Stimulated activated naive CD8-positive, alpha-beta T cell treated with anti-CD3 and anti-CD28 coated beads, Interleukin-15, Interleukin-2, amounts not matched to agents 100 ng/mL and 50 ng/mL, for 24 hours (primary cell): ENCODE measurements around the gene HSFX3.
"Not testable (repeated sequence)": the region's sequence is repeated elsewhere in the genome, so short reads cannot be mapped to it uniquely, and the experiment has no call there.

Experiments
- H3K27ac Mint-ChIP-seq: one replicate; pipeline ENCODE4 v1.8.0; 2021; ENCODE audit warnings: mild to moderate bottlenecking, mixed read lengths
- H3K27me3 Mint-ChIP-seq: one replicate; pipeline ENCODE4 v1.8.0; 2021; ENCODE audit warnings: mixed read lengths
- H3K36me3 Mint-ChIP-seq: one replicate; pipeline ENCODE4 v1.8.0; 2021; ENCODE audit warnings: low read depth, mixed read lengths
- H3K4me1 Mint-ChIP-seq: one replicate; pipeline ENCODE4 v1.8.0; 2021; ENCODE audit warnings: low read depth, mixed read lengths
- H3K4me3 Mint-ChIP-seq: one replicate; pipeline ENCODE4 v1.8.0; 2021; ENCODE audit warnings: mild to moderate bottlenecking, mixed read lengths
- H3K9me3 Mint-ChIP-seq: one replicate; pipeline ENCODE4 v1.8.0; 2021; ENCODE audit warnings: mixed read lengths

The HSFX3 gene

GRCh38 chrX:149533999-149534398 lies 15.7 kb downstream of the HSFX3 start:
- H3K4me1 Mint-ChIP-seq: peaks cover 26% of the 10 kb centered on the region
- not testable (repeated sequence) for H3K27ac Mint-ChIP-seq, H3K9me3 Mint-ChIP-seq, H3K4me3 Mint-ChIP-seq, H3K27me3 Mint-ChIP-seq, H3K36me3 Mint-ChIP-seq

GRCh38 chrX:149532868-149533267 lies 16.9 kb downstream of the HSFX3 start:
- not testable (repeated sequence) for H3K36me3 Mint-ChIP-seq, H3K27me3 Mint-ChIP-seq, H3K9me3 Mint-ChIP-seq, H3K4me3 Mint-ChIP-seq
- Mint-ChIP-seq H3K4me1 (peaks cover 24% of the 10 kb centered on the region), H3K27ac (peak overlapping the region; percentile 93)

DNA sequence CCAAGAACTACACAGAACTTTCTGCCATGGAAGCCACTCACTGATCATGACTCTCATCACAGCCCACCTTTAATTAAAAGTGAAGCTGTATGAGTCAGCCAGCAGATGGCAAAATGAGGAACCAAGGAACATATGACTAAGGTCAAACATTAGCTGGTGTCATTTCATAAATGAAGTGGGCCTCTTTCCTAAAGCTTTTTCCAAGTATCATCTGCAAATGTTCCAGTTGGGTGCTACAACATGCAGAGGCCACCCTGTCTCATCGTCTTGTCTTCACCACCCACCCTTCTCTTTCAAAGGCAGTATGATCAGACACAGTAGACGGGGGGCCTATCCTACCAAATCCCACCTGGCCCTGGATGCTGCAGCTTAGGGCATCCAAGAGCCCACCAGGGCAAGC lies 18.1 kb downstream of the HSFX3 start:
- Mint-ChIP-seq H3K9me3 (no peaks in the 10 kb centered on the region), H3K4me3 (no peak overlapping the region), H3K27ac (peak overlapping the region; percentile 93), H3K36me3 (peaks cover 8% of the 10 kb centered on the region), H3K27me3 (no peaks in the 10 kb centered on the region), H3K4me1 (peaks cover 30% of the 10 kb centered on the region)

DNA sequence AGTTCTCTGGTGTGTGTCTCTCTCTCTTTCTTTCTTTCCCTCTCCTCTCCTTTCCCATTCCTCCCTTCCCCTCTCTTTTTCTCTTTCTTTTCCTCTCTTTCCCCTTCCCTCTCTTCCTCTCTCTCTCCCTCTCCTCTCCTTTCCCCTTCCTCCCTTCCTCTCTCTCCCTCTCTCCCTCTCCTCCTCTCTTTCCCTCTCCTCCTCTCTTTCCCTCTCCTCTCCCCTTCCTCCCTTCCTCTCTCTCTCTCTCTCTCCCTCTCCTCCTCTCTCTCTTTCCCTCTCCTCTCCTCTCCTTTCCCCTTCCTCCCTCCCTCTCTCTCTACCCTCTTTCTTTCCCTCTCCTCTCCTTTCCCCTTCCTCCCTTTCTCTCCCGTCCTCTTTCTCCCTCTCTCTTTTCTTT lies 21.3 kb downstream of the HSFX3 start:
- H3K36me3 Mint-ChIP-seq: peaks cover 8% of the 10 kb centered on the region
- peaks cover 37% of the 10 kb centered on the region for H3K4me1 Mint-ChIP-seq
- no peaks in the 10 kb centered on the region for H3K27me3 Mint-ChIP-seq
- no peak overlapping the region for H3K27ac Mint-ChIP-seq
- no peak overlapping the region for H3K4me3 Mint-ChIP-seq
- H3K9me3 Mint-ChIP-seq: no peaks in the 10 kb centered on the region

GRCh38 chrX:149527705-149528104 lies 22.0 kb downstream of the HSFX3 start:
- Mint-ChIP-seq H3K4me3 (no peak overlapping the region), H3K27ac (peak overlapping the region; percentile 68), H3K27me3 (no peaks in the 10 kb centered on the region), H3K4me1 (peaks cover 37% of the 10 kb centered on the region), H3K36me3 (peaks cover 8% of the 10 kb centered on the region), H3K9me3 (no peaks in the 10 kb centered on the region)

DNA sequence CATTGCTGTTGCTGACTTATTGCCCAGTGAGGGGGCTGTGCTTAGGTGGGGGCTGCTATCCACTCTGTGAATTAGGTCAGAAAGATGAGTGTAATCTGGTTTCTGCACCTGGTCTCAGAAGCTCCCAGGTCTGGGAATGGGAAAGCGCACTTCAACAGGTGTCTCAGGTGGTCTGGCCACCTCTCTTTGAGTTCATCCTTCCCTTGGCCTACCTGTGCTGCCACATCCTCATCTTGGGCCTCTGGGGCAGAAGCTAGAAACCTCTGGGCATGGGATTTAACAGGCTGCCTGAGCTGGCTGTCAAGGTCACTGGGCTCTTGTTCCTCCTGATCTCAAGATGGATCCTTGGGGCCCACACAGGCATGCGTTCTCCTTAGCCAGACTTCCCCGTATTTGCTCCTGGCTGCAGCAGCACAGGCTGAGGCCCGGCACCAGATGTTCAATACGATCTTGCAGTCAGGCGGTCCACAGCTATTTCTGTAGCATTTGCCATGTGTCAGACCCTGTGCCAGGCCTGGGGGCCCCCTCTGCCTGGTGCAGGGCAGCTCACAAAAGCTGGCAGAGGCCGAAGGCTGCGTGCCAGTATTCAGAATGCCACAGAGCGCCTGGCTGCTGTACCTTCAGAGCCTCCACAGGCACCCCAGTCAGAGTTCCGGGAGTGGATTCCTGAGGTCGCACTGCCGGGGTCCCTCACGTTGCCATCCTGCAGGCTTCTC lies 23.2 kb downstream of the HSFX3 start:
- not testable (repeated sequence) for H3K27me3 Mint-ChIP-seq, H3K4me3 Mint-ChIP-seq, H3K36me3 Mint-ChIP-seq, H3K9me3 Mint-ChIP-seq, H3K27ac Mint-ChIP-seq
- H3K4me1 Mint-ChIP-seq: peaks cover 35% of the 10 kb centered on the region

- not testable (repeated sequence) for H3K4me3 Mint-ChIP-seq, H3K36me3 Mint-ChIP-seq, H3K9me3 Mint-ChIP-seq, H3K27ac Mint-ChIP-seq, H3K27me3 Mint-ChIP-seq
- H3K4me1 Mint-ChIP-seq: peaks cover 35% of the 10 kb centered on the region
These were observed 23.8 kb downstream of the HSFX3 start for GRCh38 chrX:149525903-149526302.

- not testable (repeated sequence) for H3K36me3 Mint-ChIP-seq, H3K9me3 Mint-ChIP-seq, H3K27me3 Mint-ChIP-seq, H3K4me3 Mint-ChIP-seq, H3K27ac Mint-ChIP-seq
- H3K4me1 Mint-ChIP-seq: peaks cover 37% of the 10 kb centered on the region
These were observed 24.3 kb downstream of the HSFX3 start for GRCh38 chrX:149525389-149525788.

DNA sequence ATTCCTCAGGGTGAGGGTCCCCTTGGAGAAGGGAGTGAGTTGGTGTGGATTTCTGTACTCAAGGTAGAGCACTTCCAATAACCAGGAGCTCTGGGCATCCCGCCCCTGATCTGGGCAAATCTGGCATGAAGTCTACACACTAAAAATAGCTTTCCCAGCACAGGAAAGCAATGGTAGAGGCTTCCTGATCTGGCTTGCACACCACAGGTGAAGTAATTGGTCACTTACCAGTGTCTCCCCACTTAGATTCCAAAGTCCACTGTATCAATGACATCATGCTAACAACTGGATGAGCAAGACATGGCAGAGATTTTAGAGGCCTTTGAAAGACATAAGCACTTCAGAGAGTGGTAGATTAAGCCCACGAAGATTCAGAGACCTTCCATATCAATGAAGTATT lies 26.8 kb downstream of the HSFX3 start:
- Mint-ChIP-seq H3K4me3 (no peak overlapping the region), H3K9me3 (no peaks in the 10 kb centered on the region), H3K36me3 (no peaks in the 10 kb centered on the region), H3K27ac (no peak overlapping the region), H3K4me1 (peaks cover 41% of the 10 kb centered on the region), H3K27me3 (peaks cover 6% of the 10 kb centered on the region)

DNA sequence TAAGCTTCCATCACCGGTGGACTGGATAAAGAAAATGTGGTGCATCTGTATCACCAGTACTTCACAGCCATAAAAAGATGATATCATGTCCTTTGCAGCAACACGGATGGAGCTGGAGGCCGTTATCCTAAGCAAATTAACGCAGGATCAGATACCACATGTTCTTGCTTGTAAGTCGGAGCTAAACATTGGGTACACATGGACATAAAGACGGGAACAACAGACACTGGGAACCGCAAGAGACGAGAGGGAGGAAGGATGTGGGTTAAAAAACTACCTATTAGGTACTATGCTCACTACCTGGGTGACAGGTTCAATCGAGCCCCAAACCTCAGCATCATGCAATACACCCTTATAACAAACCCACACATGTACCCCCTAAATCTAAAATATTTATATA lies 28.3 kb downstream of the HSFX3 start:
- Mint-ChIP-seq H3K9me3 (no peaks in the 10 kb centered on the region), H3K36me3 (no peaks in the 10 kb centered on the region), H3K27ac (no peak overlapping the region), H3K27me3 (peaks cover 6% of the 10 kb centered on the region), H3K4me1 (peaks cover 46% of the 10 kb centered on the region), H3K4me3 (peak overlapping the region; percentile 35)

GRCh38 chrX:149520636-149521277 lies 29.0 kb downstream of the HSFX3 start:
- not testable (repeated sequence) for H3K27ac Mint-ChIP-seq, H3K27me3 Mint-ChIP-seq, H3K9me3 Mint-ChIP-seq, H3K36me3 Mint-ChIP-seq
- peak overlapping the region; percentile 35 for H3K4me3 Mint-ChIP-seq
- peaks cover 48% of the 10 kb centered on the region for H3K4me1 Mint-ChIP-seq

GRCh38 chrX:149518236-149518635 lies 31.5 kb downstream of the HSFX3 start:
- no peaks in the 10 kb centered on the region for H3K9me3 Mint-ChIP-seq
- no peak overlapping the region for H3K4me3 Mint-ChIP-seq
- H3K4me1 Mint-ChIP-seq: peaks cover 68% of the 10 kb centered on the region
- no peaks in the 10 kb centered on the region for H3K36me3 Mint-ChIP-seq
- peaks cover 6% of the 10 kb centered on the region for H3K27me3 Mint-ChIP-seq
- H3K27ac Mint-ChIP-seq: no peak overlapping the region

DNA sequence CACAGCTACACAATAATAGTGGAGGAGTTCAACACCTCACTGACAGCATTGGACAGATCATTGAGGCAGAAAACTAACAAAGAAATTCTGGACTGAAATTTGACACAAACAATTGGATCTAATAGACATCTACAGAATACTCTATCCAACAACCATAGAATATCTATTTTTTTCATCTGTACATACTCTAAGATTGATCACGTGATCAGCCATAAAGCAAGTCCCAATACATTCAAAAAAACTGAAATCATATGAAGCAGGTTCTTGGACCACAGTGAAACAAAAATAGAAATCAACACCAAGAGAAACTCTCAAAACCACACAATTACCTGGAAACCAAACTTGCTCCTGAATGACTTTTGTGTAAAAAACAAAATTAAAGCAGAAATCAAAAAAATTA lies 32.4 kb downstream of the HSFX3 start:
- Mint-ChIP-seq H3K9me3 (no peaks in the 10 kb centered on the region), H3K36me3 (no peaks in the 10 kb centered on the region), H3K4me1 (peaks cover 72% of the 10 kb centered on the region), H3K4me3 (no peak overlapping the region), H3K27me3 (peaks cover 6% of the 10 kb centered on the region), H3K27ac (no peak overlapping the region)

DNA sequence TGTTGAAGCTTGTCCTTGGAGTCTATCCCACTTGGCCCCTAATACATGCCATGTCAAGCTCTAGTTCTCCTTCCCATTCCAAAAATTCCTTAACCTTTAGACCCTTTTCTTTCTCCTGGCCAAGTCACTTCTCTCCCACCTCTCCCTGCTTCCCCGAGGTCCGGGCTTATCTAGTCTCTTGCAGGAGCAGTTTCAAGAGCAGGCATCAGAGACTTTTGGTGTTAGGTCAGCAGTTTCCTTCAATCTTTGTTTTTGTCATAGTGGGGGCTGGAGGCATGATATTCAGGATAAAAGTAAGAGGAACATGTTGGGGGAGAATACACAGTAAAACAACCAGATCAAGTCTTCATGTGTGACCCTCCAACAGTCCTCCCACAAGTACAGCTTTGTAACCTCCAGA lies 33.1 kb downstream of the HSFX3 start:
- H3K27me3 Mint-ChIP-seq: peaks cover 6% of the 10 kb centered on the region
- H3K9me3 Mint-ChIP-seq: no peaks in the 10 kb centered on the region
- no peaks in the 10 kb centered on the region for H3K36me3 Mint-ChIP-seq
- H3K27ac Mint-ChIP-seq: no peak overlapping the region
- H3K4me1 Mint-ChIP-seq: peaks cover 68% of the 10 kb centered on the region
- H3K4me3 Mint-ChIP-seq: no peak overlapping the region

GRCh38 chrX:149515954-149516602 lies 33.6 kb downstream of the HSFX3 start:
- peaks cover 6% of the 10 kb centered on the region for H3K27me3 Mint-ChIP-seq
- H3K27ac Mint-ChIP-seq: peak overlapping the region; percentile 74
- H3K36me3 Mint-ChIP-seq: no peaks in the 10 kb centered on the region
- H3K4me3 Mint-ChIP-seq: peak overlapping the region; percentile 9
- H3K9me3 Mint-ChIP-seq: no peaks in the 10 kb centered on the region
- H3K4me1 Mint-ChIP-seq: peaks cover 63% of the 10 kb centered on the region
